ENCODE measurements around the gene PTPN1. TPM values are rescaled to one million over a fixed set of nuclear protein-coding genes. Genes with fewer than 3 reads are reported as not detected.

The PTPN1 gene
- polyA plus RNA-seq, 3 donors: 12.4 to 21.4 (median 19.1) TPM

- Histone ChIP-seq H3K36me3 (replicated peaks in 1 of 2; ENCODE audit: control insufficient read depth in 1 of 2, insufficient read depth in 2 of 2, low read length in 2 of 2) (no peaks in the 10 kb centered on the region), H3K4me3 (replicated peaks in 1 of 3; ENCODE audit: low read depth in 2 of 3, low read length in 3 of 3) (no peak overlapping the region), H3K27me3 (ENCODE audit: control insufficient read depth in 2 of 2, insufficient read depth in 2 of 2, low read length in 2 of 2) (no peaks in the 10 kb centered on the region), H2AFZ (ENCODE audit: insufficient read depth, low read depth, low read length, poor library complexity, severe bottlenecking) (no peak overlapping the region), H3K27ac (ENCODE audit: low read depth in 1 of 2, low read length in 2 of 2) (peak overlapping the region in 1 of 2 donors; percentile 28), H3K4me2 (replicated peaks; ENCODE audit: extremely low read depth, low read length, poor library complexity, severe bottlenecking) (no peak overlapping the region), H3K9me3 (replicated peaks in 1 of 2; ENCODE audit: control insufficient read depth in 1 of 2, insufficient read depth in 1 of 2, low read length in 2 of 2) (no peaks in the 10 kb centered on the region), H3K9ac (ENCODE audit: insufficient read depth, low read length, poor library complexity, severe bottlenecking) (no peak overlapping the region), H3K4me1 (ENCODE audit: control insufficient read depth in 1 of 2, insufficient read depth in 2 of 2, low read length in 2 of 2) (peaks cover 75 to 97% of the 10 kb centered on the region in 2 donors), H4K20me1 (ENCODE audit: insufficient read depth, low read length) (peaks cover 72% of the 10 kb centered on the region), H3K79me2 (ENCODE audit: insufficient read depth, low read length) (peaks cover 100% of the 10 kb centered on the region)
- Mint-ChIP-seq H3K27ac (peak overlapping the region in 3 of 7 donors; percentile 9 to 43 (median 18)), H3K9me3 (peaks cover 0 to 2% (median 0%) of the 10 kb centered on the region in 7 donors), H3K4me3 (no peak overlapping the region), H3K36me3 (peaks cover 8 to 17% of the 10 kb centered on the region in 2 donors), H3K4me1 (peaks cover 69% of the 10 kb centered on the region), H3K27me3 (ENCODE audit: low read depth in 3 of 3) (no peaks in the 10 kb centered on the region)
- DNase-seq: peak in 2 of 3 donors; percentile 31 to 51
- no peak for TF ChIP-seq CTCF (IDR thresholded peaks at IDR 0.05)
- intact Hi-C loops (cut with micrococcal nuclease): loop anchor here in 1 of 2 donors (10.0 kb wide), 1 partner anchor 47 kb away; no protein-coding TSS in a partner anchor
- WGBS (ENCODE audit: insufficient coverage): no CpG with 5 or more reads among the region's 3 CpGs
Observed at GRCh38 chr20:50522053-50522674, 12.0 kb downstream of the PTPN1 start.

GRCh38 chr20:50523552-50524167, 13.5 kb downstream of the PTPN1 start:
- peak overlapping the region; percentile 16 for H3K4me2 ChIP-seq (replicated peaks; ENCODE audit: extremely low read depth, low read length, poor library complexity, severe bottlenecking)
- H3K27me3 ChIP-seq (ENCODE audit: control insufficient read depth in 2 of 2, insufficient read depth in 2 of 2, low read length in 2 of 2): no peaks in the 10 kb centered on the region
- Mint-ChIP-seq H3K4me3 (peak overlapping the region in 1 of 2 donors; percentile 9), H3K36me3 (peaks cover 4 to 15% of the 10 kb centered on the region in 2 donors), H3K9me3 (peaks cover 0 to 2% (median 0%) of the 10 kb centered on the region in 7 donors), H3K27me3 (ENCODE audit: low read depth in 3 of 3) (no peaks in the 10 kb centered on the region), H3K27ac (peak overlapping the region; percentile 42 to 88 (median 75)), H3K4me1 (peaks cover 55% of the 10 kb centered on the region)
- no peaks in the 10 kb centered on the region for H3K9me3 ChIP-seq (replicated peaks in 1 of 2; ENCODE audit: control insufficient read depth in 1 of 2, insufficient read depth in 1 of 2, low read length in 2 of 2)
- H3K79me2 ChIP-seq (ENCODE audit: insufficient read depth, low read length): peaks cover 100% of the 10 kb centered on the region
- peak overlapping the region in 1 of 2 donors; percentile 37 for H3K27ac ChIP-seq (ENCODE audit: low read depth in 1 of 2, low read length in 2 of 2)
- H4K20me1 ChIP-seq (ENCODE audit: insufficient read depth, low read length): peaks cover 87% of the 10 kb centered on the region
- peaks cover 60 to 82% of the 10 kb centered on the region in 2 donors for H3K4me1 ChIP-seq (ENCODE audit: control insufficient read depth in 1 of 2, insufficient read depth in 2 of 2, low read length in 2 of 2)
- WGBS (ENCODE audit: insufficient coverage): no CpG with 5 or more reads among the region's 3 CpGs
- H3K4me3 ChIP-seq (replicated peaks in 1 of 3; ENCODE audit: low read depth in 2 of 3, low read length in 3 of 3): no peak overlapping the region
- DNase-seq: peak in 1 of 3 donors; percentile 30
- TF ChIP-seq CTCF (IDR thresholded peaks at IDR 0.05): no peak
- H2AFZ ChIP-seq (ENCODE audit: insufficient read depth, low read depth, low read length, poor library complexity, severe bottlenecking): no peak overlapping the region
- no peak overlapping the region for H3K9ac ChIP-seq (ENCODE audit: insufficient read depth, low read length, poor library complexity, severe bottlenecking)
- intact Hi-C loops (cut with micrococcal nuclease): loop anchor here in 1 of 2 donors (10.0 kb wide), 1 partner anchor 49 kb away; no protein-coding TSS in a partner anchor
- no peaks in the 10 kb centered on the region for H3K36me3 ChIP-seq (replicated peaks in 1 of 2; ENCODE audit: control insufficient read depth in 1 of 2, insufficient read depth in 2 of 2, low read length in 2 of 2)
